B cell (primary cell): ENCODE results near the gene MOSPD3.

Experiments used
- EZH2 ChIP-seq: IDR thresholded peaks from 2 replicates; pipeline ENCODE4 v1.6.1; 2012; ENCODE audit warnings: borderline replicate concordance, low read depth, mild to moderate bottlenecking, moderate library complexity, low read length; ENCODE audit not compliant: insufficient read depth, poor library complexity, severe bottlenecking
- TF ChIP-seq, protein P1 (sequence below): fragments of 200-600 bp; IDR thresholded peaks from one replicate; pipeline ENCODE4 v1.8.0; 2022; ENCODE audit warnings: antibody characterized with exemption, mild to moderate bottlenecking

GRCh38 chr7:100567751-100568175, 44.6 kb upstream of the MOSPD3 start:
- TF ChIP-seq, protein P1, sequence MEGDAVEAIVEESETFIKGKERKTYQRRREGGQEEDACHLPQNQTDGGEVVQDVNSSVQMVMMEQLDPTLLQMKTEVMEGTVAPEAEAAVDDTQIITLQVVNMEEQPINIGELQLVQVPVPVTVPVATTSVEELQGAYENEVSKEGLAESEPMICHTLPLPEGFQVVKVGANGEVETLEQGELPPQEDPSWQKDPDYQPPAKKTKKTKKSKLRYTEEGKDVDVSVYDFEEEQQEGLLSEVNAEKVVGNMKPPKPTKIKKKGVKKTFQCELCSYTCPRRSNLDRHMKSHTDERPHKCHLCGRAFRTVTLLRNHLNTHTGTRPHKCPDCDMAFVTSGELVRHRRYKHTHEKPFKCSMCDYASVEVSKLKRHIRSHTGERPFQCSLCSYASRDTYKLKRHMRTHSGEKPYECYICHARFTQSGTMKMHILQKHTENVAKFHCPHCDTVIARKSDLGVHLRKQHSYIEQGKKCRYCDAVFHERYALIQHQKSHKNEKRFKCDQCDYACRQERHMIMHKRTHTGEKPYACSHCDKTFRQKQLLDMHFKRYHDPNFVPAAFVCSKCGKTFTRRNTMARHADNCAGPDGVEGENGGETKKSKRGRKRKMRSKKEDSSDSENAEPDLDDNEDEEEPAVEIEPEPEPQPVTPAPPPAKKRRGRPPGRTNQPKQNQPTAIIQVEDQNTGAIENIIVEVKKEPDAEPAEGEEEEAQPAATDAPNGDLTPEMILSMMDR: no peak
- TF ChIP-seq EZH2: no peak
